Activated naive CD4-positive, alpha-beta T cell treated with anti-CD3 and anti-CD28 coated beads, Interleukin-2, amount 10 ng/mL, durations not matched to agents 7 days and 5 days (primary cell): ENCODE results near the gene SIGLEC10.
A peak's percentile ranks its signal among the peaks of the same experiment; 100 is the strongest.

ENCODE experiments used
- CTCF ChIA-PET: fragments of 350-600 bp; sonication (Branson Sonifier 250); formaldehyde crosslinking; loops from one replicate; lab custom pipeline; 2021; ENCODE audit warnings: antibody characterized with exemption; lab: Charles Lee
- DNase-seq: peaks from one replicate; pipeline ENCODE4 v3.0.0-alpha.2; 2020
- H3K27ac Mint-ChIP-seq: one replicate; pipeline ENCODE4 v1.8.0; 2021; ENCODE audit warnings: mild to moderate bottlenecking, moderate library complexity, mixed read lengths
- H3K27me3 Mint-ChIP-seq: one replicate; pipeline ENCODE4 v1.8.0; 2021; ENCODE audit warnings: mild to moderate bottlenecking, mixed read lengths
- H3K36me3 Mint-ChIP-seq: one replicate; pipeline ENCODE4 v1.8.0; 2021; ENCODE audit warnings: mixed read lengths
- H3K4me1 Mint-ChIP-seq: one replicate; pipeline ENCODE4 v1.8.0; 2021; ENCODE audit warnings: mixed read lengths
- H3K4me3 Mint-ChIP-seq: one replicate; pipeline ENCODE4 v1.8.0; 2021; ENCODE audit warnings: mild to moderate bottlenecking, moderate library complexity, mixed read lengths
- H3K9me3 Mint-ChIP-seq: one replicate; pipeline ENCODE4 v1.8.0; 2021; ENCODE audit warnings: mixed read lengths

The SIGLEC10 gene

GRCh38 chr19:51372021-51372648 is 45.3 kb downstream of the SIGLEC10 start:
- CTCF ChIA-PET, result interaction anchor here (0.6 to 3.1 kb wide), 2 partner anchors 22 to 49 kb away, joined by 3 to 19 read pairs; no protein-coding TSS in a partner anchor
- DNase-seq, result no peak
- Mint-ChIP-seq H3K9me3 (no peaks in the 10 kb centered on the region), H3K27me3 (peaks cover 3% of the 10 kb centered on the region), H3K36me3 (peaks cover 7% of the 10 kb centered on the region), H3K27ac (peak overlapping the region; percentile 95), H3K4me1 (peaks cover 82% of the 10 kb centered on the region), H3K4me3 (peak overlapping the region; percentile 72)

- Mint-ChIP-seq H3K27me3 (peaks cover 3% of the 10 kb centered on the region), H3K4me3 (peak overlapping the region; percentile 72), H3K36me3 (peaks cover 7% of the 10 kb centered on the region), H3K9me3 (no peaks in the 10 kb centered on the region), H3K27ac (peak overlapping the region; percentile 95), H3K4me1 (peaks cover 82% of the 10 kb centered on the region)
- CTCF ChIA-PET, result interaction anchor here (1.1 to 3.1 kb wide), 2 partner anchors 23 to 36 kb away, joined by 3 to 19 read pairs; no protein-coding TSS in a partner anchor
- DNase-seq, result no peak
Measured at GRCh38 chr19:51371186-51371690, 46.2 kb downstream of the SIGLEC10 start.

GRCh38 chr19:51370230-51370629 is 47.2 kb downstream of the SIGLEC10 start:
- Mint-ChIP-seq H3K27me3 (peaks cover 3% of the 10 kb centered on the region), H3K27ac (peak overlapping the region; percentile 56), H3K9me3 (no peaks in the 10 kb centered on the region), H3K4me3 (peak overlapping the region; percentile 60), H3K4me1 (peaks cover 78% of the 10 kb centered on the region), H3K36me3 (peaks cover 7% of the 10 kb centered on the region)
- no peak for DNase-seq
- CTCF ChIA-PET, result interaction anchor here (0.5 to 3.1 kb wide), 4 partner anchors 11 to 50 kb away, joined by 3 to 19 read pairs (median 3); no protein-coding TSS in a partner anchor

- H3K4me1 Mint-ChIP-seq, result peaks cover 75% of the 10 kb centered on the region
- DNase-seq, result no peak
Measured at GRCh38 chr19:51368366-51369282, 48.8 kb downstream of the SIGLEC10 start, which contains the start of gene CLDND2. TSS of gene CLDND2 (minus strand) at chr19:51369003. CDS start at chr19:51368577, 426 bp downstream.

GRCh38 chr19:51367565-51368365 is 49.7 kb downstream of the SIGLEC10 start:
- peak overlapping the region; percentile 97 for H3K4me3 Mint-ChIP-seq

More at GRCh38 chr19:51368366-51369282, 48.8 kb downstream of the SIGLEC10 start, which contains the start of gene CLDND2:
- peak within 1 kb of the TSS; percentile 97 for H3K4me3 Mint-ChIP-seq
- peaks cover 3% of the 10 kb centered on the region for H3K27me3 Mint-ChIP-seq
- H3K27ac Mint-ChIP-seq, result peak within 1 kb of the TSS; percentile 91
- CTCF ChIA-PET, result interaction anchor here (1.0 to 1.6 kb wide), 3 partner anchors 25 to 28 kb away, joined by 4 read pairs; no protein-coding TSS in a partner anchor
- no peaks in the 10 kb centered on the region for H3K9me3 Mint-ChIP-seq
- H3K36me3 Mint-ChIP-seq, result peaks cover 8% of the 10 kb centered on the region

GRCh38 chr19:51367255-51367564 is 50.2 kb downstream of the SIGLEC10 start:
- no peak for DNase-seq
- Mint-ChIP-seq H3K9me3 (no peaks in the 10 kb centered on the region), H3K4me1 (peaks cover 74% of the 10 kb centered on the region), H3K27ac (peak overlapping the region; percentile 91), H3K4me3 (peak overlapping the region; percentile 97), H3K27me3 (peaks cover 3% of the 10 kb centered on the region), H3K36me3 (peaks cover 8% of the 10 kb centered on the region)
- CTCF ChIA-PET, result interaction anchor here (1.1 to 1.6 kb wide), 2 partner anchors 28 to 29 kb away, joined by 4 read pairs; no protein-coding TSS in a partner anchor

More at GRCh38 chr19:51367565-51368365, 49.7 kb downstream of the SIGLEC10 start:
- DNase-seq, result peak; percentile 98
- Mint-ChIP-seq H3K27ac (peak overlapping the region; percentile 91), H3K9me3 (no peaks in the 10 kb centered on the region), H3K27me3 (peaks cover 3% of the 10 kb centered on the region), H3K4me1 (peaks cover 74% of the 10 kb centered on the region), H3K36me3 (peaks cover 8% of the 10 kb centered on the region)
- CTCF ChIA-PET, result interaction anchor here (1.0 to 1.6 kb wide), 3 partner anchors 26 to 29 kb away, joined by 4 read pairs; no protein-coding TSS in a partner anchor

- H3K4me3 Mint-ChIP-seq, result peak overlapping the region; percentile 97
- H3K36me3 Mint-ChIP-seq, result peaks cover 9% of the 10 kb centered on the region
- DNase-seq, result peak; percentile 97
- peaks cover 73% of the 10 kb centered on the region for H3K4me1 Mint-ChIP-seq
- H3K9me3 Mint-ChIP-seq, result no peaks in the 10 kb centered on the region
- peak overlapping the region; percentile 91 for H3K27ac Mint-ChIP-seq
- H3K27me3 Mint-ChIP-seq, result peaks cover 3% of the 10 kb centered on the region
- CTCF ChIA-PET, result interaction anchor here (1.5 to 1.6 kb wide), 2 partner anchors 24 to 28 kb away, joined by 3 to 5 read pairs; partner anchors contain the start of gene C19orf84
Measured at GRCh38 chr19:51366389-51367254, 50.8 kb downstream of the SIGLEC10 start.

GRCh38 chr19:51365965-51366388 is 51.5 kb downstream of the SIGLEC10 start, which contains the start of gene ETFB:
TSS of gene ETFB (minus strand) at chr19:51366388. CDS start at chr19:51366326, 62 bp downstream.
- Mint-ChIP-seq H3K4me3 (peak within 1 kb of the TSS; percentile 97), H3K27me3 (peaks cover 3% of the 10 kb centered on the region), H3K27ac (peak within 1 kb of the TSS; percentile 91), H3K4me1 (peaks cover 69% of the 10 kb centered on the region), H3K36me3 (peaks cover 8% of the 10 kb centered on the region), H3K9me3 (no peaks in the 10 kb centered on the region)
- CTCF ChIA-PET, result interaction anchor here (1.0 to 1.6 kb wide), 3 partner anchors 25 to 52 kb away, joined by 3 to 5 read pairs (median 3); partner anchors contain the start of genes C19orf84 and SIGLEC10
- no peak for DNase-seq

GRCh38 chr19:51365211-51365964 is 52.1 kb downstream of the SIGLEC10 start:
- Mint-ChIP-seq H3K27me3 (peaks cover 3% of the 10 kb centered on the region), H3K4me1 (peaks cover 67% of the 10 kb centered on the region), H3K4me3 (peak overlapping the region; percentile 97), H3K36me3 (peaks cover 8% of the 10 kb centered on the region), H3K27ac (peak overlapping the region; percentile 91), H3K9me3 (no peaks in the 10 kb centered on the region)
- CTCF ChIA-PET, result interaction anchor here (0.6 to 1.7 kb wide), 5 partner anchors 10 to 53 kb away, joined by 3 to 6 read pairs (median 3); partner anchors contain the start of genes C19orf84, SIGLEC10 and VSIG10L
- DNase-seq, result no peak

- peaks cover 67% of the 10 kb centered on the region for H3K4me1 Mint-ChIP-seq
- CTCF ChIA-PET, result interaction anchor here (1.3 to 1.7 kb wide), 2 partner anchors 10 to 23 kb away, joined by 4 to 6 read pairs; partner anchors contain the start of gene VSIG10L
- DNase-seq, result no peak
- H3K36me3 Mint-ChIP-seq, result peaks cover 5% of the 10 kb centered on the region
- peaks cover 3% of the 10 kb centered on the region for H3K27me3 Mint-ChIP-seq
- H3K27ac Mint-ChIP-seq, result peak overlapping the region; percentile 12
- peak overlapping the region; percentile 59 for H3K4me3 Mint-ChIP-seq
- H3K9me3 Mint-ChIP-seq, result no peaks in the 10 kb centered on the region
Measured at GRCh38 chr19:51364200-51365106, 53.0 kb downstream of the SIGLEC10 start.

GRCh38 chr19:51361239-51361638 is 56.2 kb downstream of the SIGLEC10 start:
- CTCF ChIA-PET, result no interaction called here
- H3K36me3 Mint-ChIP-seq, result peaks cover 14% of the 10 kb centered on the region
- DNase-seq, result no peak
- H3K4me3 Mint-ChIP-seq, result no peak overlapping the region
- no peaks in the 10 kb centered on the region for H3K27me3 Mint-ChIP-seq
- no peaks in the 10 kb centered on the region for H3K9me3 Mint-ChIP-seq
- H3K4me1 Mint-ChIP-seq, result peaks cover 57% of the 10 kb centered on the region
- H3K27ac Mint-ChIP-seq, result no peak overlapping the region
